GM19468 (cell line): ENCODE results near the gene CD200.
"Not testable (repeated sequence)": the region's sequence is repeated elsewhere in the genome, so short reads cannot be mapped to it uniquely, and the experiment has no call there.

Source experiments
- ATAC-seq: cut with Tn5 transposase; IDR thresholded peaks from one replicate; pipeline ENCODE4 v1.9.1; 2021; ENCODE audit warnings: mild to moderate bottlenecking, moderate library complexity, moderate number of reproducible peaks; ENCODE audit not compliant: unreplicated experiment; ENCODE audit errors: extremely low read depth

The CD200 gene

DNA sequence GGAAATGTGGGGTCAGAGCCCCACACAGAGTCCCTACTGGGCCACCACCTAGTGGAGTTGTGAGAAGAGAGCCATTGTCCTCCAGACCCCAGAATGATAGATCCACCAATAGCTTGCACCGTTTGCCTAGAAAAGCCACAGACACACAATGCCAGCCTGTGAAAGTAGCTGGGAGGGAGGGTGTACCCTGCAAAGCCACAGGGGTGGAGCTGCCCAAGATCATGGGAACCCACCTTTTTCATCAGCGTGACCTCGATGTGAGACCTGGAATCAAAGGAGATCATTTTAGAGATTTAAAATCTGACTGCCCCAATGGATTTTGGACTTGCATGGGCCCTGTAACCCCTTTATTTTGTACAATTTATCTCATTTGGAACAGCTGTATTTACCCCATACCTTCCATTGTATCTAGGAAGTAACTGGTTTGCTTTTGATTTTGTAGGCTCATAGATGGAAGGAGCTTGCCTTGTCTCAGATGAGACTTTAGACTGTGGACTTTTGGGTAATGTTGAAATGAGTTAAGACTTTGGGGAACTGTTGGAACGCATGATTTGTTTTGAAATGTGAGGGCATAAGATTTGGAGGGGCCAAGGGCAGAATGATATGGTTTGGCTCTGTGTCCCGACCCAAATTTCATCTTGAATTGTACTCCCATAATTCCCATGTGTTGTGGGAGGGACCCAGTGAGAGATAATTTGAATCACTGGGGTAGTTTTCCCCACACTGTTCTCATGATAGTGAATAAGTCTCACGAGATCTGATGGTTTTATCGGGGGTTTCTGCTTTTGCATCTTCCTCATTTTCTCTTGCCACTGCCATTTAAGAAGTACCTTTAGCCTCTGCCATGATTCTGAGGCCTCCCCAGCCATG lies 49.0 kb downstream of the CD200 start:
- ATAC-seq: no peak

DNA sequence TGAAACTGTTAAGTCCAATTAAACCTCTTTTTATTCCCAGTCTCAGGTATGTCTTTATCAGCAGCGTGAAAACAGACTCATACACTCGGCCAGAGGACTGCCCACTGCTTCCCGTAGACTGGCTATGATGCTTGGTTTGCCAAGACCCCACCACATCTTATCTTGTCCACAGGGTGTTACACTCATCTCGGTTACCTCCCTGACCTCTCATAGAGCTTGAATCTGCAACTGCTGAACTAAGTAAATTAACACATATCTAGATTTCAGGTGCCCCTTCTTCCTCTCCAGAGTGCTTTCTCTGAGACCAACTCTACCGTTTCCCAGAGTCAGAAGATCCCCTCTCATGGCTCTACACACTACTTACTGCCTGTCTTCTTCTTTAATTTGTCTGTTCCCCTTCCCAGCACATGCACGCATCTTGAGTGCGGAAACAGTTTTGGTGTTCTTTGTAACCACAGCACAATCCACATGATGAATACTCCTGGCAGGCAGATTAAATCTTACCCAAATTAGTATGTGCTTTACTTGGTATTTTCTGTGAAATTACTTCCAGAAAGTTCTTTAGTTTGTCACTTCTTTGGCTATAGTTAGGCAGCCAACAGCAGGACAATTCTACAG lies 49.7 kb downstream of the CD200 start:
- ATAC-seq: no peak

DNA sequence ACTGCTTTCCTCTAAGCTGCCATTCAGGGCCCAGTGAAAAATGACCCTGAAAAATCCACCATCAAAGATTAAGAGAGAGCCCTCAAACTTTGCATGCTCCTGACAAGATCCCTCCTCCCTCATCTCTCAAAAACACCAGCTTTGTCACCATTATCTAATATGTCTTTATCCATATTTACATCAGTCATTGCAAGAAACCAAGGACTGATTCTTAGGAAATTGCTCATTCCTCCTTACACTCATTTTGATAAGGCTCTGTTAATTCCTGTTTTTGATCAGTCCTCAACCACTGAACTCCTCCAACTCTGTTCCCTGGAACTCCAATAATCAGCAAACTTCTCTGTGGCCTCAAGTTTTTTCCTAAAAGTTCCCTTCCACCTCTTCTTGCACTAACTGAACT lies 51.8 kb downstream of the CD200 start:
- no peak for ATAC-seq

DNA sequence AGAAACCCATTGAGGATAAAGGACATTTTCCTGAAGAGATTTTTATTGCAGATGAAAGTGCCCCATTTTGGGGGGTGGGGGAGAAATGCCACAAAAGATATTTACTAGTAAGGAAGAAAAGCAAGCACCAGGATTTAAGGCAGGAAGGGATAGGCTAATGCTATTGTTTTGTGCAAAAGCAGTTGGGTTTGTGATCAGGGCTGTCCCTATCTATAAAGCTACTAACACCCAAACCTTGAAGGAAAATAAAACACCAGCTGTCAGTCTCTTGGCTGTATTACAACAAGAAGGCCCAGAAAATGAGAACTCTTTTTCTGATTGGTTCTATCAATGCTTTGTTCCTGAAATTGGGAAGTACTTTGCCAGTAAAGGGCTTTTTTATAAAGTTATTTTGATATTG lies 56.0 kb downstream of the CD200 start:
- ATAC-seq: no peak

DNA sequence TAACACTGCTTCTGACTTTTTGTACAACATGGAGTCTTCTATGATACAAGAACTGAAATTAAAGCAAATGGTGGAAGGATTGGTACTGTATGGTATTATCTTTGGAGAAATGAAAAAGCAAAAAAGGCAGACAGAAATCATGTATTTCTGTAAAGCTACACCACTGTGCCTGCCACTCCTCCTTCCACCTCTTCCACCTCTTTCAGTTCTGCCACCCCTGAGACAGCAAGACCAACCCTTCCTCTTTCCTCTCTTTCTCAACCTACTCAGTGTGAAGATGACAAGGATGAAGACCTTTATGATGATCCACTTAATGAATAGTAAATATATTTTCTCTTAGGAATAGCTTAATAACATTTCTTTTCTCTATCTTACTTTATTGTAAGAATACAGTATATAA lies 57.0 kb downstream of the CD200 start:
- ATAC-seq: no peak

DNA sequence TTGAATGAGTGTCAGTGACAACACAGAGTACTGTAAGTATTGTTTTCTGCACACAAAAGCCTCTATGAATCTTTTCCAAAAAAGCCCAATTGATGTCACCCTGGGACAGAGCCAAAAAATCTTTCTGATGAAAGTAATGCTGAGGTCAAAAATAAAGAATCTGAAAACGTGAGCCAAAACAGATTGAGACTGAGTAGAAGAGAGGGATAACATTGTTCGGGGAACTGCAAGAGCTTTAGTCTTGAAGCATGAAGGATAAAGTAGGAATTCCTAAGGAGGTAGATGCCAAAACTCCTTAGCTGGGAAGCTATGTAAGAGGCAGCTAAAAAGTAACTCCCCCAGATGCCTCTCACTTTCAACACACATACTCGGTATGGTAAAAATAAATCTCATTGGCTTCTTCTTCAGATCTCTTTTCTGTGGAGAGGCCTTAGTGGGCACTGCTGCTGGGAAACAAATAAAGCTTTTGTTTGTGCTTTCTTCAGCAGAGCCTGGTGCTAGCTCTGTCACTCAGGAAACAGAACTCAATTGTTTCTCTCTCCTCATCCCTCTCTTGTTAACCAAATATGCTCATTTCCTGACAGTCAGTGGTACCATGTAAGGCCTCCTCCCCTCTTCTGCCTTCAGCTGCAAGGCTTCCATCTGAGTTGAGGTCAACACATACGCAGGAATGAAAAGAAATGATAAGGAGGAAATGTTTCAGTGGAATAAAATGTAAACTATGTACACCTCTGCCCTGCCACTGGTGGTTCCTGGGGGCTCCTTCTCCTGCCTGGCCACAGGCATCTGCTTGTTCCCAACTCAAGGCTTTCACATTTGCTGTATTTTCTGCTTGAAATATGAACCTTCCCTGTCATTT lies 58.1 kb downstream of the CD200 start:
- ATAC-seq: no peak

DNA sequence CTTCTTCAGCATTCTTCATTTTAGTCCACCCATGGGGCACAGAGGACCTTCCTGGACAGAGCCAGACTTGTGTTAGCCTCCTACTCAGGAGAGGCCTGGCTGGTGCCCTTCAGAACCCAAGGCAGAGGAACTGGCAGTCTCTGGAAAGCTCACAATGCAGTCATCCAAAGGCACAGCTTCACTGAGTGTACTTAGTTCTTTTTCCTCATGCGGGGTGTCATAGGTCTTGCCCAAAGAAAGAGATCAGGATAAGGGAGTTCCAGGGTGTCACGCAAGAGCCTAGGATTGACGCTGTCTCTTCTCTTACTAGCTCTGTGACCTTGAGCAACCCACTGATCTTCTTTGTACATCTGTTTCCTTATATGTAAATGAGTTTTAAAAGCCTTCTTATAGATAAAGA lies 58.7 kb downstream of the CD200 start:
- ATAC-seq: no peak

DNA sequence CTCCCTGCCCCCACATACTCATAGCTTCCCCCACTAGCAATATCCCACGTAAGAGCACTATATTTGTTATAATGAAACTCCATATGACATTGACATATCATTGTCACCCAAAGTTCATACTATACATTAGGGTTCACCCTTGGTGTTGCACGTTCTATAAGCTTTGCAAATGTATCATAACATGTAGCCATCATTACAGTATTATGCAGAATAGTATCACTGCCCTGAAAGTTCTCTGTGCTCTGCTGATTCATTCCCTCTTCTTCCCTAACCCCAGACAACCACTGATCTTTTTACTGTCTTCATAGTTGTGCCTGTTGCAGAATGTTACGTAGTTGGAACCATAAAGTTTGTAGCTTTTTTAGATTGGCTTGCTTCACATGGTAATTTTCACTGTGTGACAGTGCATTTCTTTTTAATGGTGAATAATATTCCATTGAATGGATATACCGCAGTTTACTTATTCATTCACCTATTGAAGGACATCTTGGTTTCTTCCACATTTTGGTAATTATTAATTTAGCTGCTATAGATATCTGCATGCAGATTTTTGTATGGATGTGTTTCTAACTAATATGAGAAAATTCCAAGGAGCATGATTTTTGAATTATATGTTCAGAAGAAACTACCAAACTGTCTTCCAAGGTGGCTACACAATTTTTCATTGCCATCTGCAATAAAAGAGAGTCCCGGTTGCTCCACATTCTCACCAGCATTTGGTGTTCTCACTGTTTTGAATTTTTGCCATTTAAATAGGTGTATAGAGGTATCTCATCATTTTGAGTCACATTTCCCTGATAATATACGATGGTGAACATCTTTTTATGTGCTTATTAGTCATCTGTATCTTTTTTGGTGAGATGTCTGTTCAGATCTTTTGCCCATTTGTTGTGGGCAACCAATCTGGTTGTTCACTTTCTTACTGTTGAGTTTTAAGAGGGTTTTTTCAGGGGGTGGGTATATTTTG lies 59.7 kb downstream of the CD200 start:
- ATAC-seq: no peak

DNA sequence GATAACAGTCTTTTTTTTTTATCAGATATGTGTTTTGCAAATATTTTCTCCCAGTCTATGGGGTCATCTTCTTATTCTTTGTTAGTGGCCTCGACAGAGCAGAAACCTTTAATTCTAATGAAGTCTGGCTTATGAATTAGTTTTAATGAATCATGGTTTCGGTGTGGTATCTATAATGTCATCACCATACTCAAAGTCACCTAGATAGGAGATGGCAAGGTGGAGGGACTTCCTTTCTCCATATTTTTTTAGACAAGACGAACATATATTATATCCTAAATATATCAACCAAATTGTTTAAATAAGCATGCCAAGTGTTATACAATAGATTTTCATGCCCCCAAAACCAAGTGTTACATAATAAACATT lies 60.4 kb downstream of the CD200 start:
- ATAC-seq: no peak

DNA sequence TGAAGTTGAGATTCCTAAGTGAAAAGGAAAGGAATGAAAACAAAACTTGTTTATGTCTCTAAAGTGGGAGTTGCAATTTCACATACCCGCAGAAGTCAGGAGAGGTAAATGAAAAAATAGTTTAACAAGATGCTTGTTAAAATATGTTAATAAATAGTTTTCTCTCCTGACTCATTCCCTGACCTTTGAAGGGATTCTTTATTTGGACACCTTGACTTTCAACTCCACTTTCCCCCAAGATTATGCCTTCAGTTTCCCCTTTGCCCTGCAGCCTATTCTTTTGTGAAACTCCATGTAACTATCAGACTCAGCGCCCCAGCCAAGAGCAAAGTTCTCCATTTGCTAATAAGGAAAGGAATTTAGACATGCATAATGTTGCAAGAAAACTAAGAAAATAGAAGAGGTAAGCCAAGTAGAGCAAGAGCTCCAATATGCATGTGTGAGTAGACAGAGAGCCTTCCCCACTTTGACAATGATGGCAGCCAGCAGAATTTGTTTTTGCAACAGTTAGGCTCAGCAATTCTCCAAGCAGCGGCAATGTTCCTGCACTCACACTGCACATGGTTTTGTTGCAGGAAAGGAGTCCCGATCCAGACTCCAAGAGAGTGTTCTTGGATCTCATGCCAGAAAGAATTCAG lies 61.2 kb downstream of the CD200 start:
- ATAC-seq: no peak

DNA sequence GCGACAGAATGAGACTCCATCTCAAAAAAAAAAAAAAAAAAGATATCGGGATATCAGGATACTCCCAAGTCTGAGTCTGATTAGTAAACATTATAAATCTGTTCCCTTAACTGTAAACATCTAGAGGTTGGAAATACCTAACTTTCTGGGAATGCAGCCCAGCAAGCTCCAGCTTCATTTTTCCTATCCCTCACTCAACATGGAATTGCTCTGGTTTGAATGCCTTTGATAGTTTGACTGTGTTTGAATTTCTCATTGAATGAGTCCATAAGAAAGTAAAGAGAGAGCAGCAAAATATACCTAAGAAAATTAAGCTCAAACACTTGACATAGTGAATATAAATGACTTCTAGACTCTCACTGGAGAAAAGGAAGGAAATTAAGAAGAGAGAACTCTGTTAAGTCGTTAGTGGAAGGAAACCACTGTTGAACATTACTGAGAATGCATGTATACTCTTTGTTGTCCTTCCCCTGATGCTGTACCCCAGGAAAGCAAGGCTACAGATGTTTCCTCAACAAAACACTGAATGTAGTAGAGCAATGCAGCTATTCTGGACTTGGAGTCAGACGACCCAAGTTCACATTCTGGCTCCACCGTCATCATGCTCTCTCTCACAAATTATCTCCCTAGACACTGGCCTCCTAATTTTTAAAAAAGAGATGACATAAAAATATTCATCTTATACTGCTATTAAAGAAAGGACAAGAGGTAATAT lies 62.4 kb downstream of the CD200 start:
- no peak for ATAC-seq

DNA sequence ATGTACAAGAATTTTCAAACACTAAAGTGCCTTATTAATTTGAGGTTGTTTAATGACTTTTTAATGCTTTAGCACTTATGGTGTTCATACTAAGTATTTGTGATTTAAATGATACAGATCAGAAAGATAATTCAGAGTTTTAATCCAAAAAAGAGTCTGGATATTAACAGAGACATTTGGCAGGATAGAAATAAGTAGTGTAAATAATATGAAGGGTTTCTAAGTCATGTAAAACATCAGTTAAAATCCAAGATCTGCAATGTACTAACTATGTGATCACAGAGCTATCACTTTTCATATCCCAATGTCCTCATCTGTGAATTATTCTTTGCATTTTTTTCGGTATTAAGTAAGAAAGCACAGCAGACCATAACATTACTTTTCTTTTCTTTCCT lies 62.9 kb downstream of the CD200 start:
- ATAC-seq: no peak

DNA sequence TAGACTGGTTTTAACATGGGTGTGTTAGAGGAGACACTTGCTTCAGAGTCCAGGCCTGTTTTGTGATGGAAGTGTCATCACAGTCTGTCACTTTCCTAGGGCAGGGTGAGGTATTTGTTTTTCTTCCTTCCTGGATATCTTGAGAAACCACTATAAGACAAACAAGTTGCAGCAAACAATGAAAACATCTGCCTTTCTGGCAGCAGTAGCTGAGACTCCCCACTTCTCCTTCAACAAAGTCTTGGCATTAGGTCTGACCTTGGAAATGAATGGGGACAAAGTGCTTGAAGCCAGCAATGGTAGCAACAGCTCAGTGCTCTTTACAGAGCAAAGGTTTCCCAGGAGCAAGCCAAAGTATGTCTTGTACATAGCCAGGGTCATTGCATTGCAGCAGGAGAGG lies 64.6 kb downstream of the CD200 start:
- ATAC-seq: no peak

DNA sequence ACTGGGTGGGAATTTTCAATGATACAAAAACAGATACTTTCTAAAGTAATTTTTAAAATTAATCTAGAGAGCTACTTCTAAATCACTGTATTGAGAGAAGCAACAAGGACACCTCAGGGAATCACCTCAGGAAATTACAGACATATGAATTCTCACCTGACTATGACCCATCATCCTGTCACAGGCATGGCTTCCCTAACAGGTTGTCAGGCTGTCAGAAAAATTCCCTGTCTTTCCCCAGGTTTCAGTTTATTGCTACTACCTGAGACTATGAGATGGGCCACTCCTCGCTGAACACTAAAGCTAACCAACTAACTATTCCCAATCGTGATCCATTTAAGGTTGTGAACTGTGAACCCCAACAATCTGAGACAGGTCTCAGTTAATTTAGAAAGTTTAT lies 66.1 kb downstream of the CD200 start:
- ATAC-seq: no peak

DNA sequence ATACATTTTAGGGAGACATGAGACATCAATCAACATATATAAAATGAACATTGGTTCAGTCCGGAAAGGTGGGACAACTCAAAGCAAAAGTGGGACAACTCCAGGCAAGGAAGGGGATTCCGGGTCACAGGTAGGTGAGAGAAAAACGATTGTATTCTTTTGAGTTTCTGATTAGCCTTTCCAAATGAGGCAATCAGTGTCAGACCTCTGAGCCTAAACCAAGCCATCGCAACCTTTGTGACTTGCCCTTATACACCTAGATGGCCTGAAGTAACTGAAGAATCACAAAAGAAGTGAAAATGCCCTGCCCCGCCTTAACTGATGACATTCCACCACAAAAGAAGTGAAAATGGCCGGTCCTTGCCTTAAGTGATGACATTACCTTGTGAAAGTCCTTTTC lies 66.6 kb downstream of the CD200 start:
- not testable (repeated sequence) for ATAC-seq

DNA sequence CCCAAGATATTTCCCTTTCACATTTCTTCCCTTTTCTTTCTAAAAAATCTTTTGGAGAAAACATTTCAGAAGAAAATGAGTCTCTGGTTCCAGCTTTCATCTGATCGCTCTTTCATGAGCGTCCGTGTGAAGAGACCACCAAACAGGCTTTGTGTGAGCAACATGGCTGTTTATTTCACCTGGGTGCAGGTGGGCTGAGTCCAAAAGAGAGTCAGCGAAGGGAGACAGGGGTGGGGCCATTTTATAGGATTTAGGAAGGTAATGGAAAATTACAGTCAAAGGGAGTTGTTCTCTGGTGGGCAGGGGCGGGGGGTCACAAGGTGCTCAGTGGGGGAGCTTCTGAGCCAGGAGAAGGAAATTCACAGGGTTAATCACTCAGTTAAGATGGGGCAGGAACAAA lies 67.4 kb downstream of the CD200 start:
- ATAC-seq: not testable (repeated sequence)

DNA sequence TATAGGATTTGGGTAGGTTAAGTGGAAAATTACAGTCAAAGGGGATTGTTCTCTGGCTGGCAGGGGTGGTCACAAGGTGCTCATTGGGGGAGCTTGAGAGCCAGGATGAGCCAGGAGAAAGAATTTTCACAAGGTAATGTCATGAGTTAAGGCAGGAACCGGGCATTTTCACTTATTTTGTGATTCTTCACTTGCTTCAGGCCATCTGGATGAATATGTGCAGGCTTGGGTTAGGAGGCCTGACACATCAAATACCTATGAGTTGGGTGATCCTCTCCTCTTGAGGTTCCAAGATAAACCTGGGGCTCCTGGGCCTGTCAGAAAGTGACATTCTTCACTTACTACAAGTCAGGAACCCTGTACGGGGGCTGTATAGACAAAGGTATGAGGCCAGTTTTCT lies 68.7 kb downstream of the CD200 start:
- ATAC-seq: no peak

DNA sequence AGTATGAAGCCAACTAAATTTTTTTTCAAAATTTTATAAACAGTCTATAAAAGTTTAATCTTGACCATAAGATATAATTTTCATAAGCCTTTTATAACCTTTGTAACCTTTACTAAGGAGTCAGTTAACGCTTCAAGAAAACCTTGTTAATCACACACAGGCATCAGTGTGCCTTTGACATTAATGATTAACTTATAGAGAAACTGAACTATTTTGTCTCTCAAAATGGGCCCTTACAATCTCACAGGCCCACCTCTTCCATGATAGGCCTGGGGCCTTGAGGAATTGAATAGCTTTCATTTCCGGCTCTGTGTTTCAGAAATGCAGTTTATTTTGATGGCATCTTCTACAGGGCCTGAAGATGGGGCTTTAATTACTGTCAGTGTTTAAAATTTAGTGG lies 70.1 kb downstream of the CD200 start:
- no peak for ATAC-seq
